Measurements from ENCODE around the gene SYCP3. TPM values are rescaled to one million over a fixed set of nuclear protein-coding genes. Genes with fewer than 3 reads are reported as not detected.

The SYCP3 gene
- total and polyA plus RNA-seq, 2 of the 8 experiments (the other 6 are each of a cell fraction or from before 2014, with no cell fraction given), result 0.02 to 0.07 TPM

DNA sequence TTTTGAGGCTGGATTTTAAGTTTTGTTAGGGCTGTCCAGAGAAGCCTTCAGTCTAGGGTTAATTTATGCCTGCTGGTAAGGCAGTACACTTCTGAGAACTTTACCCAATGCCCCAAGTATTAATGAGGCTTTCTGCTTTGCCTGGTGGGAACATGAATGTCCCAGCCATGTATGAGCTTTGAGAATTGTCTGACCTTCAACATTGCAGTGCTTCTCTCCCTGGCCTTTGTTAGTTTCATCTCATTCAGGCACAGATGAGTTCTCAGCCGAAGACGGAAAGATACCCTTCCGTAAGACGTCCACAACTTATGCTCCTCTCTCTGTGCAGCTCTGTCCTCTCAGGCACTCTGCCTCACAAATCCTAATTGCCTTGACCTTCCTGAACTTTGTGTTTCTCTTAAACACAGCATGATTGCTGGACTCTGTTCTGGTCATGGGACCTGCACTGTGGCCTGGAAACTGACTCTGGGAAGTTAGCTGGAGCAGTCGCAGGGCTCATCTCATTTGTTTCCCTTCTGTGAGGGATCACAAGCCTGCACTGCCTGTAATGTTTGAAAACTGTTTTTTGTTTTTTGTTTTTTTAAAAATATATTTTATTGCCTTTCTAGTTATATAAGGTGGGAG, 26.1 kb downstream of the SYCP3 start:
- Histone ChIP-seq H3K4me2 (ENCODE audit: insufficient read depth in 1 of 2, low read depth in 2 of 2, low read length in 2 of 2) (no peak overlapping the region), H4K8ac (ENCODE audit: extremely low read depth, insufficient read depth, low read length) (no peak overlapping the region), H3K23me2 (ENCODE audit: low read depth, low read length) (no peaks in the 10 kb centered on the region), H3K27ac (ENCODE audit: low read depth, low read length) (no peak overlapping the region), H2AFZ (ENCODE audit: low read length) (no peak overlapping the region), H4K20me1 (replicated peaks in 1 of 2; ENCODE audit: control insufficient read depth in 1 of 2, insufficient read depth in 2 of 2, low read length in 2 of 2) (no peaks in the 10 kb centered on the region), H3K4ac (replicated peaks; ENCODE audit: insufficient read length, low read depth, low read length) (no peak overlapping the region), H2BK5ac (ENCODE audit: low read depth, low read length) (no peak overlapping the region), H4K91ac (replicated peaks; ENCODE audit: insufficient read length, low read length) (no peak overlapping the region), H3K4me3 (ENCODE audit: extremely low read depth in 1 of 4, insufficient read depth in 2 of 4, low read depth in 3 of 4, low read length in 4 of 4) (no peak overlapping the region), H3K79me1 (ENCODE audit: low read depth, low read length) (no peaks in the 10 kb centered on the region; the same call in 1 of the 2 replicates), H3K14ac (ENCODE audit: insufficient read length) (no peak overlapping the region), H3K23ac (ENCODE audit: insufficient read length) (no peak overlapping the region), H3K18ac (ENCODE audit: extremely low read depth, low read length) (no peak overlapping the region), H2BK12ac (ENCODE audit: low read depth, low read length) (no peak overlapping the region), H3K4me1 (replicated peaks in 1 of 4; ENCODE audit: control insufficient read depth in 3 of 4, insufficient read depth in 4 of 4, low read length in 3 of 4) (peaks cover 0 to 4% (median 0%) of the 10 kb centered on the region in 4 experiments; a peak in 1 of 7 replicates), H3K9ac (replicated peaks in 1 of 4; ENCODE audit: extremely low read depth in 1 of 4, low read depth in 3 of 4, low read length in 3 of 4) (no peak overlapping the region), H3K79me2 (ENCODE audit: control insufficient read depth in 1 of 2, insufficient read depth in 2 of 2, low read length in 2 of 2) (peaks cover 0 to 7% of the 10 kb centered on the region in 2 experiments; a peak in 1 of 4 replicates), H3K56ac (replicated peaks; ENCODE audit: insufficient read length, low read depth, low read length) (no peak overlapping the region), H3K36me3 (ENCODE audit: control insufficient read depth in 2 of 4, insufficient read depth in 4 of 4, low read length in 3 of 4) (no peaks in the 10 kb centered on the region), H2AK5ac (ENCODE audit: low read depth, low read length) (no peak overlapping the region), H2BK120ac (replicated peaks; ENCODE audit: low read depth, low read length) (no peak overlapping the region), H4K5ac (ENCODE audit: insufficient read length, low read depth, low read length) (no peak overlapping the region), H2BK20ac (ENCODE audit: low read length) (no peak overlapping the region), H3K9me3 (ENCODE audit: insufficient read depth in 2 of 2, low read depth in 1 of 2, low read length in 1 of 2) (no peaks in the 10 kb centered on the region), H2BK15ac (ENCODE audit: low read length) (no peak overlapping the region), H3K27me3 (replicated peaks in 1 of 4; ENCODE audit: control insufficient read depth in 3 of 4, extremely low read depth in 1 of 4, insufficient read depth in 3 of 4, low read length in 3 of 4) (no peaks in the 10 kb centered on the region)
- ChIA-PET POLR2A (ENCODE audit: partially characterized antibody) (no interaction called here), CTCF (ENCODE audit: partially characterized antibody) (interaction anchor here (0.5 to 1.2 kb wide), 3 partner anchors 14 to 128 kb away, joined by 3 to 6 read pairs (median 4); no protein-coding TSS in a partner anchor)
- WGBS, 2 experiments (ENCODE audit: extremely low coverage in 1 of 2, insufficient coverage in 1 of 2, insufficient read length in 1 of 2, insufficient replicate concordance in 2 of 2, low coverage in 1 of 2, low lambda C conversion rate in 2 of 2, missing lambda C conversion rate in 1 of 2), result 94% methylated on average over 5 of the region's 5 CpGs; no CpG with 5 or more reads in 1 of the 2 experiments
- no peak for DNase-seq (ENCODE audit: low read depth in 1 of 2, low spot score in 2 of 2)
- FAIRE-seq, result no peak
- TF ChIP-seq CBX8 (IDR thresholded peaks at IDR 0.05; ENCODE audit: borderline replicate concordance, low read depth, low read length) (no peak), ASH2L (IDR thresholded peaks at IDR 0.05; ENCODE audit: low read length) (no peak), EZH2 (IDR thresholded peaks at IDR 0.05; ENCODE audit: low read depth, low read length, severe bottlenecking) (no peak), ZNF274 (IDR thresholded peaks at IDR 0.05; ENCODE audit: borderline replicate concordance, extremely low read depth, low read length) (no peak), SRF (IDR thresholded peaks at IDR 0.05; ENCODE audit: low read depth, low read length) (no peak), CTBP2 (IDR thresholded peaks at IDR 0.05; ENCODE audit: borderline replicate concordance, insufficient read depth, insufficient read length, low read length) (no peak), EGR1 (IDR thresholded peaks at IDR 0.05; ENCODE audit: borderline replicate concordance, low read depth, low read length) (no peak), POLR2AphosphoS5 (IDR thresholded peaks at IDR 0.05; ENCODE audit: low read depth, low read length) (no peak), NRF1 (IDR thresholded peaks at IDR 0.05; ENCODE audit: low read depth, low read length) (no peak)
- TF ChIP-seq, protein P1, sequence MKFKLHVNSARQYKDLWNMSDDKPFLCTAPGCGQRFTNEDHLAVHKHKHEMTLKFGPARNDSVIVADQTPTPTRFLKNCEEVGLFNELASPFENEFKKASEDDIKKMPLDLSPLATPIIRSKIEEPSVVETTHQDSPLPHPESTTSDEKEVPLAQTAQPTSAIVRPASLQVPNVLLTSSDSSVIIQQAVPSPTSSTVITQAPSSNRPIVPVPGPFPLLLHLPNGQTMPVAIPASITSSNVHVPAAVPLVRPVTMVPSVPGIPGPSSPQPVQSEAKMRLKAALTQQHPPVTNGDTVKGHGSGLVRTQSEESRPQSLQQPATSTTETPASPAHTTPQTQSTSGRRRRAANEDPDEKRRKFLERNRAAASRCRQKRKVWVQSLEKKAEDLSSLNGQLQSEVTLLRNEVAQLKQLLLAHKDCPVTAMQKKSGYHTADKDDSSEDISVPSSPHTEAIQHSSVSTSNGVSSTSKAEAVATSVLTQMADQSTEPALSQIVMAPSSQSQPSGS (IDR thresholded peaks at IDR 0.05; ENCODE audit: low read length), result no peak
- TF ChIP-seq, protein P2, sequence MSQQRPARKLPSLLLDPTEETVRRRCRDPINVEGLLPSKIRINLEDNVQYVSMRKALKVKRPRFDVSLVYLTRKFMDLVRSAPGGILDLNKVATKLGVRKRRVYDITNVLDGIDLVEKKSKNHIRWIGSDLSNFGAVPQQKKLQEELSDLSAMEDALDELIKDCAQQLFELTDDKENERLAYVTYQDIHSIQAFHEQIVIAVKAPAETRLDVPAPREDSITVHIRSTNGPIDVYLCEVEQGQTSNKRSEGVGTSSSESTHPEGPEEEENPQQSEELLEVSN (IDR thresholded peaks at IDR 0.05), result no peak

Data from H1 (cell line).